PC-9 (cell line): Measurements from ENCODE around the gene FCHSD1.

Experiments used
- CTCF ChIP-seq: fragments of 200-600 bp; sonication (generic); conservative IDR thresholded peaks from 2 replicates; pipeline ENCODE4 v1.6.1; 2017; ENCODE audit warnings: mixed run types, antibody characterized with exemption, mild to moderate bottlenecking, moderate library complexity
- EZH2 ChIP-seq: fragments of 200-600 bp; sonication (generic); IDR thresholded peaks from 2 replicates; pipeline ENCODE4 v1.8.0; 2017; ENCODE audit warnings: antibody characterized with exemption, low read depth

GRCh38 chr5:141664733-141665461 lies 13.7 kb upstream of the FCHSD1 start:
- TF ChIP-seq CTCF (peak; percentile 93), EZH2 (no peak)
